PC-9 (cell line): ENCODE data around the gene ZMIZ1. TPM values are rescaled to one million over a fixed set of nuclear protein-coding genes. Genes with fewer than 3 reads are reported as not detected.

ENCODE experiments used
- BruUV-seq: library from RNA; stranded (reverse); fragments of 400-500 nt; replicated peaks from 2 replicates; lab custom pipeline; 2021; lab: Mats Ljungman, UMichigan
- CTCF ChIA-PET: fragments of 300-600 bp; sonication (Branson Sonifier 250); formaldehyde crosslinking; loops from one replicate; lab custom pipeline; 2022; ENCODE audit warnings: antibody characterized with exemption; lab: Charles Lee
- POLR2A ChIA-PET: fragments of 300-600 bp; sonication (Branson Sonifier 250); formaldehyde crosslinking; loops from one replicate; lab custom pipeline; 2022; ENCODE audit warnings: antibody characterized with exemption; ENCODE audit not compliant: unreplicated experiment; lab: Charles Lee
- DNase-seq, 2 experiments: peaks; one replicate each; pipeline versions ENCODE4 v3.0.0 to v3.0.0-alpha.2; 2015 to 2022; ENCODE audit warnings: mixed read lengths in 1 of 2
- H2AFZ ChIP-seq: fragments of 200-600 bp; sonication (generic); 2 replicates; pipeline ENCODE4 v1.8.1; 2017; ENCODE audit warnings: antibody characterized with exemption
- H3F3A ChIP-seq: fragments of 200-600 bp; sonication (generic); 2 replicates; pipeline ENCODE4 v1.8.1; 2017; ENCODE audit warnings: antibody characterized with exemption, mild to moderate bottlenecking, low read depth; ENCODE audit not compliant: insufficient read depth
- H3K27ac ChIP-seq: fragments of 200-600 bp; sonication (generic); 2 replicates; pipeline ENCODE4 v1.6.1; 2016; ENCODE audit warnings: mixed run types
- H3K27me3 ChIP-seq: fragments of 200-600 bp; sonication (generic); 2 replicates; pipeline ENCODE4 v1.6.1; 2016; ENCODE audit warnings: low read depth, mixed run types; ENCODE audit not compliant: insufficient read depth
- H3K36me3 ChIP-seq: fragments of 200-600 bp; sonication (generic); 2 replicates; pipeline ENCODE4 v1.6.1; 2016; ENCODE audit warnings: low read depth, mixed run types
- H3K4me1 ChIP-seq: fragments of 200-600 bp; sonication (generic); replicated peaks from 2 replicates; pipeline ENCODE4 v1.6.1; 2016; ENCODE audit warnings: mixed run types; ENCODE audit not compliant: insufficient read depth
- H3K4me2 ChIP-seq: fragments of 200-600 bp; sonication (generic); 2 replicates; pipeline ENCODE4 v1.6.1; 2017; ENCODE audit warnings: mixed run types
- H3K4me3 ChIP-seq: fragments of 200-600 bp; sonication (generic); 2 replicates; pipeline ENCODE4 v1.6.1; 2016; ENCODE audit warnings: mixed run types
- H3K79me2 ChIP-seq: fragments of 200-600 bp; sonication (generic); 2 replicates; pipeline ENCODE4 v1.6.1; 2017; ENCODE audit warnings: low read depth, mixed run types
- H3K9me2 ChIP-seq: fragments of 200-600 bp; sonication (generic); 2 replicates; pipeline ENCODE4 v1.8.1; 2017; ENCODE audit warnings: mild to moderate bottlenecking; ENCODE audit not compliant: insufficient read depth
- H3K9me3 ChIP-seq: fragments of 200-600 bp; sonication (generic); 2 replicates; pipeline ENCODE4 v1.8.1; 2016; ENCODE audit warnings: low read depth; ENCODE audit not compliant: insufficient read depth
- H4K20me1 ChIP-seq: fragments of 200-600 bp; sonication (generic); 2 replicates; pipeline ENCODE4 v1.8.1; 2017; ENCODE audit not compliant: insufficient read depth
- EZH2 ChIP-seq: fragments of 200-600 bp; sonication (generic); IDR thresholded peaks from 2 replicates; pipeline ENCODE4 v1.8.0; 2017; ENCODE audit warnings: antibody characterized with exemption, low read depth
- intact Hi-C: fragments of 100-400 bp; cut with micrococcal nuclease; formaldehyde crosslinking; loops from one replicate; pipeline ENCODE4 v1.10.0; 2022; ENCODE audit not compliant: unreplicated experiment
- total RNA-seq: library from RNA; stranded (reverse); gene quantifications from 2 replicates; pipeline ENCODE4 v1.2.3, GENCODE V29; 2021
- TF ChIP-seq, protein P1 (sequence below): fragments of 200-600 bp; sonication (generic); conservative IDR thresholded peaks from 2 replicates; pipeline ENCODE4 v1.6.1; 2017; ENCODE audit warnings: mixed run types, antibody characterized with exemption, mild to moderate bottlenecking, moderate library complexity

Gene ZMIZ1
- total RNA-seq, 1 experiment from 2014 or later, result 47.6 TPM

DNA sequence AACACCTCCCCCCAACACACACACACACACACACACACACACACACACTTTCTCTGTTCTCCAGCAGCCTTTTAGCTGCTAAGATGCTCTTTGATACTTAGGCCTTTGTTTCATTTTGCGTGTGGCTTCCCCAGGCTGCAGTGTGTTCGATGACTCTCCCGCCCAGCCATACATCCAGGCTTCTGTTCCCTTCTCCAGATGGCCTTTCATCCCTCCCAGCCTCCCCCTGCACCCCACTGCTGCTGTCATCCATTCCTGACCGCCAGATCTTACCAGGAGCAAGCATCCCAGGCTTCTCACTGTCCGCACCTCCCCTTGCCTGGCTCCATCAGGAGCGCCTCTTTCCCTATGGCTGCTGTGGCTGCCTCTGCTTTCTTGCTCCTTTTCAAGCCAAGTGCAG, 200.7 kb downstream of the ZMIZ1 start:
- Histone ChIP-seq H3K79me2 (peaks cover 9% of the 10 kb centered on the region), H3K9me2 (no peaks in the 10 kb centered on the region), H3K36me3 (no peaks in the 10 kb centered on the region), H3K27me3 (no peaks in the 10 kb centered on the region), H3K27ac (no peak overlapping the region), H4K20me1 (no peaks in the 10 kb centered on the region), H3F3A (peaks cover 13% of the 10 kb centered on the region; the same call in 1 of the 2 replicates), H3K4me1 (peaks cover 20% of the 10 kb centered on the region), H3K4me2 (no peak overlapping the region), H2AFZ (no peak overlapping the region), H3K4me3 (no peak overlapping the region), H3K9me3 (no peaks in the 10 kb centered on the region)
- ChIA-PET POLR2A (no interaction called here), CTCF (interaction anchor here (0.6 kb wide), 1 partner anchor 77 kb away, joined by 3 read pairs; no protein-coding TSS in a partner anchor)
- DNase-seq, result no peak
- BruUV-seq, result no TSS peak
- TF ChIP-seq EZH2, result no peak
- intact Hi-C loops, result loop anchor here (5.0 kb wide), 1 partner anchor 37 kb away; no protein-coding TSS in a partner anchor

DNA sequence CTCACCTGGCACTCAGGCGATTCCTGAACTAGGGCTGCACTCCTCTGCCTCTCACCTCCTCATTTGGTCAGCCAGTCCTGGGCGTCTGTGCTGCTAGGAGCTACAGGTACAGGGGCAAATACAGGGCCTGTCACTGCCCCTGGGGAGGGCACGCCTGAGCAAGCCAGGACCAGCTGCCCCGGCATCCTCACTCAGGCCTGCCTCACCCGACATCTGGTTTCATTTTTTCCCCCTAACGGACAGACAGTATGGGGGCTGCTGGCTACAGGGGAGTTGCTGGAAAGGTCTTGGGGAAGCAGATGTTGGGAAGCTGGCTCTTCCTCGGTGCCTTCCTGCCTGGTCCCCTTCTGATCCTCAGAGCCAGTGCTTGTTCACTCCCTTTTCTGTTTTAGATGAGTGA, 201.2 kb downstream of the ZMIZ1 start:
- Histone ChIP-seq H3K27me3 (no peaks in the 10 kb centered on the region), H2AFZ (no peak overlapping the region), H3K4me3 (no peak overlapping the region), H3F3A (peaks cover 10% of the 10 kb centered on the region; the same call in 1 of the 2 replicates), H3K4me1 (peaks cover 17% of the 10 kb centered on the region), H3K79me2 (peaks cover 9% of the 10 kb centered on the region), H4K20me1 (no peaks in the 10 kb centered on the region), H3K4me2 (no peak overlapping the region), H3K9me2 (no peaks in the 10 kb centered on the region), H3K36me3 (no peaks in the 10 kb centered on the region), H3K27ac (no peak overlapping the region), H3K9me3 (no peaks in the 10 kb centered on the region)
- intact Hi-C loops, result loop anchor here (5.0 kb wide), 1 partner anchor 38 kb away; no protein-coding TSS in a partner anchor
- CTCF ChIA-PET, result interaction anchor here (0.6 kb wide), 1 partner anchor 77 kb away, joined by 3 read pairs; no protein-coding TSS in a partner anchor
- TF ChIP-seq, protein P1, sequence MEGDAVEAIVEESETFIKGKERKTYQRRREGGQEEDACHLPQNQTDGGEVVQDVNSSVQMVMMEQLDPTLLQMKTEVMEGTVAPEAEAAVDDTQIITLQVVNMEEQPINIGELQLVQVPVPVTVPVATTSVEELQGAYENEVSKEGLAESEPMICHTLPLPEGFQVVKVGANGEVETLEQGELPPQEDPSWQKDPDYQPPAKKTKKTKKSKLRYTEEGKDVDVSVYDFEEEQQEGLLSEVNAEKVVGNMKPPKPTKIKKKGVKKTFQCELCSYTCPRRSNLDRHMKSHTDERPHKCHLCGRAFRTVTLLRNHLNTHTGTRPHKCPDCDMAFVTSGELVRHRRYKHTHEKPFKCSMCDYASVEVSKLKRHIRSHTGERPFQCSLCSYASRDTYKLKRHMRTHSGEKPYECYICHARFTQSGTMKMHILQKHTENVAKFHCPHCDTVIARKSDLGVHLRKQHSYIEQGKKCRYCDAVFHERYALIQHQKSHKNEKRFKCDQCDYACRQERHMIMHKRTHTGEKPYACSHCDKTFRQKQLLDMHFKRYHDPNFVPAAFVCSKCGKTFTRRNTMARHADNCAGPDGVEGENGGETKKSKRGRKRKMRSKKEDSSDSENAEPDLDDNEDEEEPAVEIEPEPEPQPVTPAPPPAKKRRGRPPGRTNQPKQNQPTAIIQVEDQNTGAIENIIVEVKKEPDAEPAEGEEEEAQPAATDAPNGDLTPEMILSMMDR, result no peak
- TF ChIP-seq EZH2, result no peak
- no peak for DNase-seq
- POLR2A ChIA-PET, result no interaction called here
- BruUV-seq, result no TSS peak

DNA sequence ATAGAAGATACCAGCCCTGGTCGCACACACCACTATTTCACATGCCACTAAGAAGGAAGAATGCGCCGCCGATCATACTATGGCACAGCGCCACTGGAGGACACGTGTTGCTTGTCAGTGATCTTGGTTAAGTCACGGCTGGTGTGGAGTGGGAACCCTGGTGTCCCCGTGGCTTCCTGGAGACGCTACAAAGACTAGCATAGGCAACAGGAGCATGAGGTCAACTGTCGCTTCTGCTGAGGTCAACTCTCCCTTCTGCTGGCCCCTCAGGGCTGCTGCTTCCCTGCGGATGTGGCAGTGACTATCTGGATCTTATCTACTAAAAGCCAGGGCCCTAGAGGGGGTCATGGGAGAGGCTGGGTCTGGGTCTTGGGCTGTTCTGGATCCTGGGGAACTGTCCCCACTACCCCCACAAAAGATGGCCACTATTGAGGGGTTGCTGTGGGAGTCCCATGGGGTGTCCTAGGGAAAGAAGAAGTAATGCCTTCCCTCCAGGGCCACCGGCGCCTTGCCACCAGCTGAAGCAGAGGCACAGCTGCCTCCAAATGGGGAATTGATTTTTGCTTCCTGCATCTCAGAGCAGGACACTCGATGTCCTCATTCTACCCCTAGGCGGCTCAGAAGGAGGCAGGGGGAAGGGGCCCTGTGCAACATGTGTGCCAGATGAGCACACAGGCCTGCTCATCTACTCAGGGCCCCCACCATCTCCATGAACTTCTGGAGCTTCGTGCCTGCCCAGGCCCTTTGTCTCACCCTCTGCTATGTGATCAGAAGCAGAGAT, 201.9 kb downstream of the ZMIZ1 start:
- intact Hi-C loops, result no loop called here
- CTCF ChIA-PET, result interaction anchor here (0.6 kb wide), 1 partner anchor 68 kb away, joined by 16 read pairs; no protein-coding TSS in a partner anchor
- BruUV-seq, result no TSS peak

More for the DNA sequence above, 201.9 kb downstream of the ZMIZ1 start:
- H4K20me1 ChIP-seq, result no peaks in the 10 kb centered on the region
- no peak overlapping the region for H3K4me2 ChIP-seq
- H3K4me3 ChIP-seq, result no peak overlapping the region
- no peaks in the 10 kb centered on the region for H3K9me3 ChIP-seq
- no peak for TF ChIP-seq EZH2
- TF ChIP-seq, protein P1, result no peak
- H3F3A ChIP-seq, result peaks cover 4% of the 10 kb centered on the region; the same call in 1 of the 2 replicates
- H3K9me2 ChIP-seq, result no peaks in the 10 kb centered on the region
- H3K27me3 ChIP-seq, result no peaks in the 10 kb centered on the region
- peaks cover 10% of the 10 kb centered on the region for H3K4me1 ChIP-seq
- POLR2A ChIA-PET, result no interaction called here
- DNase-seq, result no peak
- H3K27ac ChIP-seq, result no peak overlapping the region
- H3K79me2 ChIP-seq, result peaks cover 4% of the 10 kb centered on the region
- H3K36me3 ChIP-seq, result no peaks in the 10 kb centered on the region
- no peak overlapping the region for H2AFZ ChIP-seq
